NT2/D1 (cell line): Measurements from ENCODE around the gene LMCD1.

Experiments
- SUZ12 ChIP-seq: IDR thresholded peaks from 2 replicates; pipeline ENCODE4 v1.6.1; 2011; ENCODE audit not compliant: insufficient read length, insufficient read depth; ENCODE audit errors: extremely low read depth
- YY1 ChIP-seq: IDR thresholded peaks from 2 replicates; pipeline ENCODE4 v1.6.1; 2011; ENCODE audit not compliant: insufficient read length, insufficient read depth
- ZNF274 ChIP-seq: IDR thresholded peaks from 2 replicates; pipeline ENCODE4 v1.6.1; 2011; ENCODE audit warnings: mild to moderate bottlenecking, low read depth, low read length

DNA sequence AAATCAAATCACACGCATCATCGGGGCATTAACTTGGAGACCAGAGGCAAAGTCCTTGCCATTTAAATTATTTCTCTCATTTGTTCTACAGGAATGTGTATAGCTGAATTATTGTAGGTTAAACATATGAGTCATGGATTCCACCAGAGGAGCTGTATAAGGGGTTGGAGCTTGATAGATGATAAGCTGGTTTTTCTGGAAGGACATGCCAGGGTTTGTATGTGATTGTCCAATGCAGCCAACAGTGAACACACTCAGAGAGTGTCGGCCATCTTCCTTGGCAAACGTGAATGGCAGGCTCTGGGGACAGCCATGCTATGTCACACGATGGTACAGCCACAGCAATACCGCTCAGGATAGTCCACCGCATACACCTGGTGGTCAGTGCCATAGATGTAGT lies 117.9 kb downstream of the LMCD1 start:
- TF ChIP-seq ZNF274 (no peak), SUZ12 (no peak), YY1 (no peak)
